HepG2 (cell line): Measurements from ENCODE around the gene CAMSAP3. TPM values are rescaled to one million over a fixed set of nuclear protein-coding genes. Genes with fewer than 3 reads are reported as not detected.

Experiments used
- AHDC1 ChIP-seq: sonication (generic); formaldehyde crosslinking; IDR thresholded peaks from 2 replicates; pipeline ENCODE4 v1.5.1; 2020; ENCODE audit warnings: mild to moderate bottlenecking, missing genetic modification reagents, borderline replicate concordance
- BRCA1 ChIP-seq: sonication (generic); formaldehyde crosslinking; IDR thresholded peaks from 2 replicates; pipeline ENCODE4 v1.4.0; 2020; ENCODE audit warnings: missing genetic modification reagents
- DDIT3 ChIP-seq: sonication (generic); formaldehyde crosslinking; IDR thresholded peaks from 2 replicates; pipeline ENCODE4 v1.4.0; 2020; ENCODE audit warnings: mild to moderate bottlenecking, missing genetic modification reagents
- EZH2 ChIP-seq: conservative IDR thresholded peaks from 2 replicates; pipeline ENCODE4 v1.6.1; 2012; ENCODE audit warnings: mild to moderate bottlenecking, low read depth, low read length, moderate library complexity
- MIER3 ChIP-seq: IDR thresholded peaks from 2 replicates; pipeline ENCODE4 v1.6.1; 2016; ENCODE audit warnings: missing compliant biosample characterization, borderline replicate concordance
- NR2F1 ChIP-seq, 2 experiments: fragments of 450-650 bp in 1 of 2; formaldehyde crosslinking in 1 of 2; IDR thresholded peaks; 2 replicates each; pipeline versions ENCODE4 v1.5.0 to v1.6.1; 2016 to 2020; ENCODE audit warnings: mild to moderate bottlenecking in 1 of 2, missing compliant biosample characterization in 1 of 2, missing genetic modification reagents in 1 of 2, moderate library complexity in 1 of 2
- PBX2 ChIP-seq: IDR thresholded peaks from 2 replicates; pipeline ENCODE4 v1.6.1; 2016; ENCODE audit warnings: control low read depth
- RCOR2 ChIP-seq: IDR thresholded peaks from 2 replicates; pipeline ENCODE4 v1.6.1; 2016; ENCODE audit warnings: missing biosample characterization, missing genetic modification reagents
- REST ChIP-seq, 2 experiments: IDR thresholded peaks; 2 replicates each; pipeline ENCODE4 v1.6.1; 2011 to 2012; ENCODE audit warnings: low read length in 2 of 2, borderline replicate concordance in 1 of 2, low read depth in 1 of 2, mild to moderate bottlenecking in 1 of 2, moderate library complexity in 1 of 2
- SP4 ChIP-seq: sonication (generic); formaldehyde crosslinking; IDR thresholded peaks from 2 replicates; pipeline ENCODE4 v1.8.1; 2023; ENCODE audit warnings: mild to moderate bottlenecking, missing genetic modification reagents
- ZFP36L2 ChIP-seq: sonication (generic); formaldehyde crosslinking; IDR thresholded peaks from 2 replicates; pipeline ENCODE4 v1.4.0; 2020; ENCODE audit warnings: missing genetic modification reagents
- ZNF260 ChIP-seq: sonication (generic); formaldehyde crosslinking; IDR thresholded peaks from 2 replicates; pipeline ENCODE4 v1.4.0; 2020; ENCODE audit warnings: missing genetic modification reagents, low read depth, mild to moderate bottlenecking, borderline replicate concordance
- ZNF792 ChIP-seq: IDR thresholded peaks from 2 replicates; pipeline ENCODE4 v1.6.1; 2016
- ZUFSP ChIP-seq: sonication (generic); formaldehyde crosslinking; IDR thresholded peaks from 2 replicates; pipeline ENCODE4 v1.9.0; 2021; ENCODE audit warnings: missing genetic modification reagents, mild to moderate bottlenecking, borderline replicate concordance
- polyA plus RNA-seq, 8 experiments: library from polyadenylated mRNA; depleted of rRNA in 3 of 8; stranded (reverse) in 7 of 8; unstranded in 1 of 8; fragments of >200 nt; fragmentation: Illumina TruSeq in 4 of 8; extraction: Trizol in 4 of 8; gene quantifications; 2 replicates each; pipeline versions ENCODE4 v1.2.1 to v1.2.3, GENCODE V29; 2011 to 2016; ENCODE audit warnings: low read depth in 4 of 8, missing spikeins in 1 of 8, mixed read lengths in 1 of 8; ENCODE audit not compliant: insufficient read depth in 1 of 8
- total RNA-seq, 5 experiments: library from RNA; depleted of rRNA; stranded (reverse); fragments of >200 nt; fragmentation: Illumina TruSeq; extraction: Trizol; gene quantifications; 2 replicates each; pipeline ENCODE4 v1.2.3, GENCODE V29; 2016; ENCODE audit warnings: low read depth in 1 of 5

The CAMSAP3 gene
- total and polyA plus RNA-seq, 2 of the 13 experiments (the other 11 are each of a cell fraction or from before 2014, with no cell fraction given), result 10.8 to 11.8 TPM

GRCh38 chr19:7562646-7563393 is 32.8 kb upstream of the CAMSAP3 start (continued):
- TF ChIP-seq PBX2 (CRISPR knock-in tag) (peak; percentile 41; the same call in 1 of the 2 replicates), ZNF260 (CRISPR knock-in tag) (no peak), ZNF792 (CRISPR knock-in tag) (peak; percentile 99), SP4 (peak; percentile 72), NR2F1 (CRISPR knock-in tag; IDR thresholded peaks at IDR 0.05) (peak in 1 of 2 experiments; percentile 61; a peak in 1 of 4 replicates), ZUFSP (CRISPR knock-in tag) (no peak), AHDC1 (CRISPR knock-in tag) (peak; percentile 54; the same call in 1 of the 2 replicates), BRCA1 (CRISPR knock-in tag) (peak; percentile 99), DDIT3 (CRISPR knock-in tag) (peak; percentile 84; the same call in 1 of the 2 replicates), ZFP36L2 (peak; percentile 99), RCOR2 (CRISPR knock-in tag) (peak; percentile 66; the same call in 1 of the 2 replicates), EZH2 (no peak), MIER3 (peak; percentile 82; the same call in 1 of the 2 replicates), REST (IDR thresholded peaks at IDR 0.05; ENCODE audit: borderline replicate concordance in 1 of 2, low read depth in 1 of 2, low read length in 2 of 2) (peak; percentile 84 to 98)
